Measurements from ENCODE around the gene CARM1.

GRCh38 chr19:10889880-10890279, 18.5 kb downstream of the CARM1 start:
- TF ChIP-seq CTCF (conservative IDR thresholded peaks at IDR 0.05; ENCODE audit: low read length) = no peak
- no peak for TF ChIP-seq EZH2phosphoT487 (IDR thresholded peaks at IDR 0.05; ENCODE audit: borderline replicate concordance)
